GM18507 (cell line): ENCODE data around the gene PLS1.
"Not testable (repeated sequence)": the region's sequence is repeated elsewhere in the genome, so short reads cannot be mapped to it uniquely, and the experiment has no call there.

Source experiments
- DNase-seq: peaks from one replicate; pipeline ENCODE4 v3.0.0; 2011; ENCODE audit warnings: low read depth; ENCODE audit not compliant: insufficient read length; ENCODE audit errors: extremely low spot score
- FAIRE-seq: peaks from 2 replicates; lab custom pipeline; 2011; peaks lifted over from hg19 to GRCh38; lab: Jason Lieb, UNC

Gene PLS1

GRCh38 chr3:142738396-142738795 is 142.2 kb downstream of the PLS1 start:
- no peak for FAIRE-seq
- no peak for DNase-seq

- DNase-seq (no peak), FAIRE-seq (no peak)
Measured at GRCh38 chr3:142746646-142747045, 150.5 kb downstream of the PLS1 start.

GRCh38 chr3:142750531-142750930 is 154.3 kb downstream of the PLS1 start:
- DNase-seq, FAIRE-seq: not testable (repeated sequence)

- DNase-seq, FAIRE-seq: not testable (repeated sequence)
Measured at GRCh38 chr3:142752605-142753004, 156.4 kb downstream of the PLS1 start.

GRCh38 chr3:142754494-142754893 is 158.3 kb downstream of the PLS1 start:
- FAIRE-seq (no peak), DNase-seq (no peak)
